ENCODE data around the gene GPR34.

The GPR34 gene

DNA sequence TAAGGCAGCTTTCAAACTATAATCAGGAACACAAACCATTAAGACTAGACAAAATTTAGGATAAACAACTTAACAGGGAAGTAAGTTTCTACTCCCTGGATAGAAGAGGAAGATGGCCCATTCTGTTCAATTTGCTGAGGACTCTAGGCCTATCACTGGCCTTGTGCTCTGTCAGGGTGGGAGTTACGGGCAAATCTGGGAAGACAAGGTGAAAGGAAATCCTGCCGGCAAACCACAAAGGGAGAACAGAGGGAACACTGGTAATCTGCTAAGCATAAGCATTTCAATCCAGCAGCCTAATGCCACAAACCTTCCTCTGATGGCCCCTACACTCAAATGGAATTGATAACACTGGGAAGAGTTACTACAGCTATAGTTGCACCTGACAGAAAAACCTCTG, 43.5 kb downstream of the GPR34 start:
- DNase-seq (ENCODE audit: low spot score) = no peak
- no peak for FAIRE-seq

DNA sequence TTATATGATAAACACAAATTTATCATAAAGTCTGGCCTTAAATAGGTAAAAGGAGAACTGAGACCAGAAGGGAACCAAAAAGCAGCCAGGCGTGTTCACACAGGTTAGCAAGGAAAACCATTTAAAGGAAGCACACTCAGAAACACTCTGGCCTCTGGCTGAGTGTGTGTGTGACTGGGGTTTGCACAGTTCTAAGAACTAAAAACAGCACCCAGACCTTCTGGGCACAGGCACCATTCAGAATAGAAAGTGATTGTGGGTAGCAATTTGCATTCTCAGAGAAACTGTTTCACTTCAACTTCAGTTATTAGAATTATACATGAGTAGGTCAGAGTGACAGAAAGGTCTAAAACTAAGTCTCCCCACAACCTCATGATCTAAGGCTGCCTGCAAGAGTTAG, 45.2 kb downstream of the GPR34 start:
- no peak for FAIRE-seq
- no peak for DNase-seq (ENCODE audit: low spot score)

DNA sequence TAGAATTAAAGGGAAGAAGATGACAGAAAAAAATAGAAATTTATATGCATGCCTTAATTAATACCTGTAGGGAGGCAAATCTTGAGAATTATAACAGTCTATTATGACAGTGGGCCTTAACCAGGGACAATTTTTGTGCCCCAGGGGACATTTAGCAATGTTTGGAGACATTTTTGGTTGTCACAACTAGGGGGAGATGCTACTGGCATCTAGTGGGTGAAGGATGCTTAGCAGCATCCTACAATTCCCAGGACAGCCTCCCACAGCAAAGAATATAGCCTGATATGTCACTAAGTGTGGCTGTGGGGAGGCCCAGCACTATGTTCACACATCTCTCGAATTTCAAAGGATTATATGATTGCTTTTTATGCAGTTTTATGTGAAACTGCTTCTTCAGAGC, 45.8 kb downstream of the GPR34 start:
- no peak for FAIRE-seq

DNA sequence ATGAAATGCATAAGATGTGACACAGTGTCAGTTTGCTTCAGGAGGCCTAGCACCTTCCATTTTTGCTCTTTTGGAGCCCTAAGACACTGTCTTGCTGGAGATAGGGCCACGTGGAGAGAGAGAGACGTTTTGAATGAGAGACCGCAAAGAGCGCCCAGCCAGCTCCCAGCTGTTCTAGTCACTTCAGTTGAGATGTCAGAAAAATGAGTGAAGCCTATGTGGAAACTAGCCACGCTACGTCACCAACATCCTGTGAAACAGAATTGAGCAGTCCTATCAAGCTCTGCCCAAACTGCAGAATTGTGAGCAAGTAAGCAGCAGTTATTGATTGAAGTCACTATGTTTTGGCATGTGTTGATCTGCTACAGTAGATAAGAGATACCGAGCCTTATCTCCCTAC, 48.3 kb downstream of the GPR34 start:
- DNase-seq (ENCODE audit: low spot score) (no peak), FAIRE-seq (no peak)

More for the DNA sequence above, 45.8 kb downstream of the GPR34 start:
- peak; percentile 5 for DNase-seq (ENCODE audit: low spot score)

DNA sequence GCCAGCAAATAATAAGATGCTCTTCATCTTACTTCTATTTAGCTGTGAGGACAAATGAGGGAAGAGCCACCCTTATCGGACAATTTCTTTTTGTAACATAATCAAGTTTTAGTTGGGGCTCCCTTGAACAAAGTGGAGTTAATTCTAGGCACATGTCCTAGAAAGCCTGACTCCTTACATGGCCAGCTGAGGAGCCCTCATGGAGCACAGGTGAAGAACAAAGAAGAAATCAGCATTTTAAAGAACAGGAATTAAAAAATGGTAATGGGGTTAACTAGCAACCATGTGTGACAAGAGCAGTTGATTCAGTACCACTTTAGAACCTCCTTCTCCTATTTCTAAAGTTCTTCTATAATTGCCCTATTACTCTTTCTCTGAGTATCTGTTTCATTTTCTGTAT, 51.1 kb downstream of the GPR34 start:
- FAIRE-seq (no peak), DNase-seq (ENCODE audit: low spot score) (no peak)

Data from urothelium cell line (cell line).